ENCODE measurements around the gene RPS16. TPM values are rescaled to one million over a fixed set of nuclear protein-coding genes. Genes with fewer than 3 reads are reported as not detected.
A peak's percentile ranks its signal among the peaks of the same experiment; 100 is the strongest.

Gene RPS16
- total and polyA plus RNA-seq, 2 experiments from 2014 or later = 207 to 1,901 TPM

DNA sequence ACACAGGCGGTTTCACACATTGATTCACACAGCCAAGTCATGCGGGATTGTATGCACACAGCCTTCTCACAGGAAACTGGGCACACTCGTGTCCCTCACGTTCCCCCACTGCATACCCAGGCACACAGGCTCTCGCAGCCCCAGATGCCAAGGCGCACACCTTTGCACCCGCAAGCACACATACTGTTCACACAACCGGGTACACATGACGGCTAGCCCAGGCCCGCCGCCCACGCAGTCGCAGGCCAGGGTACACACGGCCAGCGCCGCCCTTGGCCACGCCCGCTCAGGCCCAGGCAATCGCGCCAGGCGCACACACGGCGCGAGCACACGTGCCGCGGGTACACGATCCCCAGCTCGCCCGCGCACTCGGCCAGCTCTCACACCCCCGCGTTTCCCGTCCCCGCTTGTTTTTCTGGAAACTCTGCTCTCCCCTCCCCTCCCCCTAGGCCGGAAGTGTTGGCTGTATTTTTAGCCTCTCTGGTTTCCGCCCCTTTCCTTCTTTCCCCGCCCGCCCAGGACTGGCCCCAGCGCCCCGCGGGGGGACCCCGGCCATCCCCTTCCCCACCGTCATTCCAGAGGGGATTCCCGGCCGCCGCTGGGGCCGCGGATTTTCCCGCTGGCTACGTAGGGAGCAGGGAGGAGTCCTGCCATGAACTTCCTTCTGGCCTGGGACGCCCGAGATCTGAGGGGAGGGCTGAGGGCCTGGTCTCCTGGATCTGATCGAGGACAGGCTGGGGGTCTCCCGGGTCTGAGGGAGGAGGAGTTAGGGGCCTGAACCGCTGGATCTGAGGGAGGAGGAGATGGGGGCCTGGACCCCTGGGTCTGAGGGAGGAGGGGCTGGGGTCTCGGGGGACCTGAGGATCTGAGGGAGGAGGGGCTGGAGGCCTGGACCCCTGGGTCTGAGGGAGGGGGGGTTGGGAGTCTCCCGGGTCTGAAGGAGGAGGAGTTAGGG, 33.1 kb downstream of the RPS16 start:
- Histone ChIP-seq H3K4me1 (ENCODE audit: insufficient read depth) (peaks cover 43% of the 10 kb centered on the region), H3F3A (replicated peaks; ENCODE audit: low read depth) (peaks cover 43% of the 10 kb centered on the region; the same call in 1 of the 2 replicates), H3K79me2 (replicated peaks; ENCODE audit: insufficient read depth) (peaks cover 9% of the 10 kb centered on the region), H3K4me3 (peak overlapping the region; percentile 99), H3K9me2 (ENCODE audit: insufficient read depth) (no peaks in the 10 kb centered on the region), H2AFZ (no peak overlapping the region), H3K27me3 (ENCODE audit: insufficient read depth) (no peaks in the 10 kb centered on the region), H3K36me3 (ENCODE audit: insufficient read depth) (no peaks in the 10 kb centered on the region), H3K4me2 (peak overlapping the region; percentile 91), H3K27ac (ENCODE audit: low read depth) (peak overlapping the region; percentile 100), H4K20me1 (replicated peaks; ENCODE audit: insufficient read depth) (no peaks in the 10 kb centered on the region; the same call in 1 of the 2 replicates)
- DNase-seq (ENCODE audit: low spot score) = peak; percentile 97
- peak; percentile 64 for TF ChIP-seq POLR2AphosphoS5 (IDR thresholded peaks at IDR 0.05; ENCODE audit: low read depth)
- TF ChIP-seq EZH2 (IDR thresholded peaks at IDR 0.05; ENCODE audit: low read depth, unreplicated experiment) = no peak
- TF ChIP-seq, protein P1, sequence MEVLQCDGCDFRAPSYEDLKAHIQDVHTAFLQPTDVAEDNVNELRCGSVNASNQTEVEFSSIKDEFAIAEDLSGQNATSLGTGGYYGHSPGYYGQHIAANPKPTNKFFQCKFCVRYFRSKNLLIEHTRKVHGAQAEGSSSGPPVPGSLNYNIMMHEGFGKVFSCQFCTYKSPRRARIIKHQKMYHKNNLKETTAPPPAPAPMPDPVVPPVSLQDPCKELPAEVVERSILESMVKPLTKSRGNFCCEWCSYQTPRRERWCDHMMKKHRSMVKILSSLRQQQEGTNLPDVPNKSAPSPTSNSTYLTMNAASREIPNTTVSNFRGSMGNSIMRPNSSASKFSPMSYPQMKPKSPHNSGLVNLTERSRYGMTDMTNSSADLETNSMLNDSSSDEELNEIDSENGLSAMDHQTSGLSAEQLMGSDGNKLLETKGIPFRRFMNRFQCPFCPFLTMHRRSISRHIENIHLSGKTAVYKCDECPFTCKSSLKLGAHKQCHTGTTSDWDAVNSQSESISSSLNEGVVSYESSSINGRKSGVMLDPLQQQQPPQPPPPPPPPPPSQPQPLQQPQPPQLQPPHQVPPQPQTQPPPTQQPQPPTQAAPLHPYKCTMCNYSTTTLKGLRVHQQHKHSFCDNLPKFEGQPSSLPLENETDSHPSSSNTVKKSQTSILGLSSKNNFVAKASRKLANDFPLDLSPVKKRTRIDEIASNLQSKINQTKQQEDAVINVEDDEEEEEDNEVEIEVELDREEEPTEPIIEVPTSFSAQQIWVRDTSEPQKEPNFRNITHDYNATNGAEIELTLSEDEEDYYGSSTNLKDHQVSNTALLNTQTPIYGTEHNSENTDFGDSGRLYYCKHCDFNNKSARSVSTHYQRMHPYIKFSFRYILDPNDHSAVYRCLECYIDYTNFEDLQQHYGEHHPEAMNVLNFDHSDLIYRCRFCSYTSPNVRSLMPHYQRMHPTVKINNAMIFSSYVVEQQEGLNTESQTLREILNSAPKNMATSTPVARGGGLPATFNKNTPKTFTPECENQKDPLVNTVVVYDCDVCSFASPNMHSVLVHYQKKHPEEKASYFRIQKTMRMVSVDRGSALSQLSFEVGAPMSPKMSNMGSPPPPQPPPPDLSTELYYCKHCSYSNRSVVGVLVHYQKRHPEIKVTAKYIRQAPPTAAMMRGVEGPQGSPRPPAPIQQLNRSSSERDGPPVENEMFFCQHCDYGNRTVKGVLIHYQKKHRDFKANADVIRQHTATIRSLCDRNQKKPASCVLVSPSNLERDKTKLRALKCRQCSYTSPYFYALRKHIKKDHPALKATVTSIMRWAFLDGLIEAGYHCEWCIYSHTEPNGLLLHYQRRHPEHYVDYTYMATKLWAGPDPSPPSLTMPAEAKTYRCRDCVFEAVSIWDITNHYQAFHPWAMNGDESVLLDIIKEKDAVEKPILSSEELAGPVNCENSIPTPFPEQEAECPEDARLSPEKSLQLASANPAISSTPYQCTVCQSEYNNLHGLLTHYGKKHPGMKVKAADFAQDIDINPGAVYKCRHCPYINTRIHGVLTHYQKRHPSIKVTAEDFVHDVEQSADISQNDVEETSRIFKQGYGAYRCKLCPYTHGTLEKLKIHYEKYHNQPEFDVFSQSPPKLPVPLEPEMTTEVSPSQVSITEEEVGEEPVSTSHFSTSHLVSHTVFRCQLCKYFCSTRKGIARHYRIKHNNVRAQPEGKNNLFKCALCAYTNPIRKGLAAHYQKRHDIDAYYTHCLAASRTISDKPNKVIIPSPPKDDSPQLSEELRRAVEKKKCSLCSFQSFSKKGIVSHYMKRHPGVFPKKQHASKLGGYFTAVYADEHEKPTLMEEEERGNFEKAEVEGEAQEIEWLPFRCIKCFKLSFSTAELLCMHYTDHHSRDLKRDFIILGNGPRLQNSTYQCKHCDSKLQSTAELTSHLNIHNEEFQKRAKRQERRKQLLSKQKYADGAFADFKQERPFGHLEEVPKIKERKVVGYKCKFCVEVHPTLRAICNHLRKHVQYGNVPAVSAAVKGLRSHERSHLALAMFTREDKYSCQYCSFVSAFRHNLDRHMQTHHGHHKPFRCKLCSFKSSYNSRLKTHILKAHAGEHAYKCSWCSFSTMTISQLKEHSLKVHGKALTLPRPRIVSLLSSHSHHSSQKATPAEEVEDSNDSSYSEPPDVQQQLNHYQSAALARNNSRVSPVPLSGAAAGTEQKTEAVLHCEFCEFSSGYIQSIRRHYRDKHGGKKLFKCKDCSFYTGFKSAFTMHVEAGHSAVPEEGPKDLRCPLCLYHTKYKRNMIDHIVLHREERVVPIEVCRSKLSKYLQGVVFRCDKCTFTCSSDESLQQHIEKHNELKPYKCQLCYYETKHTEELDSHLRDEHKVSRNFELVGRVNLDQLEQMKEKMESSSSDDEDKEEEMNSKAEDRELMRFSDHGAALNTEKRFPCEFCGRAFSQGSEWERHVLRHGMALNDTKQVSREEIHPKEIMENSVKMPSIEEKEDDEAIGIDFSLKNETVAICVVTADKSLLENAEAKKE (CRISPR knock-in tag; IDR thresholded peaks at IDR 0.05) = no peak
- no peak for TF ChIP-seq ZNF331 (CRISPR knock-in tag; IDR thresholded peaks at IDR 0.05; ENCODE audit: low read depth)
- TF ChIP-seq EZH2phosphoT487 (IDR thresholded peaks at IDR 0.05; ENCODE audit: unreplicated experiment) = no peak
- no peak for TF ChIP-seq REST (IDR thresholded peaks at IDR 0.05; ENCODE audit: unreplicated experiment)
- no peak for TF ChIP-seq JUNB (IDR thresholded peaks at IDR 0.05; ENCODE audit: unreplicated experiment)
- no peak for TF ChIP-seq STAT1 (IDR thresholded peaks at IDR 0.05; ENCODE audit: unreplicated experiment)
- peak; percentile 74 for TF ChIP-seq ETS1 (IDR thresholded peaks at IDR 0.05)
- TF ChIP-seq ZNF114 (CRISPR knock-in tag; IDR thresholded peaks at IDR 0.05) = no peak
- TF ChIP-seq, protein P2, sequence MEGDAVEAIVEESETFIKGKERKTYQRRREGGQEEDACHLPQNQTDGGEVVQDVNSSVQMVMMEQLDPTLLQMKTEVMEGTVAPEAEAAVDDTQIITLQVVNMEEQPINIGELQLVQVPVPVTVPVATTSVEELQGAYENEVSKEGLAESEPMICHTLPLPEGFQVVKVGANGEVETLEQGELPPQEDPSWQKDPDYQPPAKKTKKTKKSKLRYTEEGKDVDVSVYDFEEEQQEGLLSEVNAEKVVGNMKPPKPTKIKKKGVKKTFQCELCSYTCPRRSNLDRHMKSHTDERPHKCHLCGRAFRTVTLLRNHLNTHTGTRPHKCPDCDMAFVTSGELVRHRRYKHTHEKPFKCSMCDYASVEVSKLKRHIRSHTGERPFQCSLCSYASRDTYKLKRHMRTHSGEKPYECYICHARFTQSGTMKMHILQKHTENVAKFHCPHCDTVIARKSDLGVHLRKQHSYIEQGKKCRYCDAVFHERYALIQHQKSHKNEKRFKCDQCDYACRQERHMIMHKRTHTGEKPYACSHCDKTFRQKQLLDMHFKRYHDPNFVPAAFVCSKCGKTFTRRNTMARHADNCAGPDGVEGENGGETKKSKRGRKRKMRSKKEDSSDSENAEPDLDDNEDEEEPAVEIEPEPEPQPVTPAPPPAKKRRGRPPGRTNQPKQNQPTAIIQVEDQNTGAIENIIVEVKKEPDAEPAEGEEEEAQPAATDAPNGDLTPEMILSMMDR (conservative IDR thresholded peaks at IDR 0.05; ENCODE audit: low read depth in 2 of 2) = no peak
- TF ChIP-seq CREB1 (CRISPR knock-in tag; IDR thresholded peaks at IDR 0.05; ENCODE audit: low read depth) = peak; percentile 80
- TF ChIP-seq NANOG (IDR thresholded peaks at IDR 0.05; ENCODE audit: borderline replicate concordance) = no peak
- Mint-ChIP-seq H3K27me3 (ENCODE audit: insufficient read depth, low read depth, poor library complexity) (peaks cover 23% of the 10 kb centered on the region), H3K4me1 (peaks cover 46% of the 10 kb centered on the region), H3K9me3 (peaks cover 4% of the 10 kb centered on the region; the same call in 1 of the 3 replicates), H3K27ac (peak overlapping the region; percentile 99), H3K4me3 (peak overlapping the region; percentile 85), H3K36me3 (ENCODE audit: low read depth) (peaks cover 12% of the 10 kb centered on the region)
- peak; percentile 33 for ATAC-seq

All from GM23338 (cell line).